GM18526 (cell line): Measurements from ENCODE around the gene MRPL45.

Source experiments
- POLR2A ChIP-seq: IDR thresholded peaks from 3 replicates; pipeline ENCODE4 v1.6.1; 2011; ENCODE audit not compliant: insufficient read length; ENCODE audit errors: extremely low read depth

The MRPL45 gene

DNA sequence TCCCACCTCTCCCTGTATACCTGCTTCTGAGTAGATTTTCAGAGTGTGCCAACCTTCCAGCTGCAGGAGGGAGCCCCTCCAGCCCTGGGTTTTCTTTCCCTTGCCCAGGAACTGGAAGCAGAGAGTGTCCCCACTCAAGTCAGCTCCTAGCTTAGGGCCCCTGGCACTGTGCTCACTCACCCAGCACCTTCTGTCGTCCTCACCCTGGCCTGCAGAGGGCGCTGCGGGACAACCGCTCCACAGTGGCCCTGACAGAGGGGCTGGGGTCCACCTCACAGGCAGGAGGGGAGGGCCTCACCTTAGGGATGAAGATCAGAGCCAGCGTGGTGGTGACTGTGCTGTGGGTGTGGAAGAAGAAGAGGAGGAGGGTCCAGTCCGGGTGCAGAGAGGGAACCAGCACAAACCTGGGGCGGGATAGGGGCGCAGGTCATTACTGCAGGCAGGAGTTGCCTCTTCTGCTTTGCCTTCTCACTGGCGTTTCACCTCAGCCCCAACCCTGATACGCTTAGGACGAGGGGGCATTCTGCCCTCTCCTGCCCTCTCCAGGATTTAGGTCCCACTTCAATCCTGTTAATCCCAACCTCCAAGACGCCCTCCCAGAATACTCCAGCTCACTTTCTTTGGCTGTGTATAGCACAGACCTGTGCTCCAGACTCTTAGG, 36.8 kb downstream of the MRPL45 start:
- no peak for TF ChIP-seq POLR2A

DNA sequence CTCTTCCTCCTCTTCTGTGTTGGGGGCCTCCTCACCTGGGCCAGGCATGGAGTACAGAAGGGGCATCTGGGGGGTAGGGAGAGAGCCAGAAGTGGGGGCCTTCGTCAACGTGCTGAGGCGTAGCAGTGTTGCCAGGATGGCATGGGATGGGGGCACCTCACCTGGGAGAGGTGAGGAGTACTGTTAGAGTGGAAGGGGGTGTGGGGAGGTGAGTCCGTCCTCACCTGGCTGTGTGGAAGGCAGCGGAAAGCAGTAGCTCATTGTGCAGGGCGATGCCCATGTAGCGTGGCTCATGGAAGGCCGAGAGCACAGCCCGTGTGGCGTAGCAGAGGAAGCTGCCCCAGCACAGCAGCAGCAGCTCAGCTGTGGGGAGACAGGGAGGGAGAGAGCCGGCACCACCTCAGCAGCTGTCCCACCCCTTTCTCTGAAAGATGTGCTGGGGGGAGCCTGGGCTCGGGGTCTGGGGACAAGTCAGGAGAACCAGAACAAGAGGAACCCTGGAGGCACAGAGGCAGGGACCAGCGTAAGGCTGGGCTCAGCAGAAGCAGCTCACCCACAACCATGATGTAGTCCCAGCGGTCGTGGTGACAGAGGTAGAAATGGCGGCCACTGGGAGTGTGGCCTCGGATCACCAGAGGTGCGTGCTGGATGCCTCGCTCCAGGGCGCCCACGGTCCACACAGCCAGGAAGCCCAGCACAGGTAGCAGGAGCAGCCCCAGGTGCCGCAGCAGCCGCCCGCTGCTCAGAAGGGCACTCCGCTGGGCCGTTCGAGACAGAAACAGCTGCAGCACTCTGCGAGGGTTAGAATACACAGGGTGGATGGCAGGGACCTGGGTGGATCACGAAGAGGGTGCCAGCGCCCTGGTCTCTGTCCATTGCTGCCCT, 37.8 kb downstream of the MRPL45 start:
- no peak for TF ChIP-seq POLR2A

DNA sequence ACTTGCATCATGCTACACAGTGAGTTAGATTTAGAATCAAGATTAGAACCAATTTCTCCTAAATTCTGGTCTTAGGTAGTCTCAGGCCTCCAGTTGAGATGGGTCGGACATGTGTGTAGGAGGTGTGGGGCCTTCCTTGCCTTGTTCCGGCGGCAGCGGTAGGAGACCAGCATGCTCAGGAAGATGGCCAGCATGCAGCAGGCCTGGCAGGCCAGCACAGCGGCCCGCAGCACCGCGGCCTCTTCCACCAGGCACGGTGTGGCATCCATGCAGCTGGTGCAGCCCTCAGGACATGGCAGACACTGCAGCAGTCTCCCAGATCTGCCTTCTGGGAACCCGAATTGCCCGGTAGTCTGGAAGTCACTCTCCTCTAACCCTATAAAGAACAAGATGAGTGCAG, 39.9 kb downstream of the MRPL45 start:
- no peak for TF ChIP-seq POLR2A

DNA sequence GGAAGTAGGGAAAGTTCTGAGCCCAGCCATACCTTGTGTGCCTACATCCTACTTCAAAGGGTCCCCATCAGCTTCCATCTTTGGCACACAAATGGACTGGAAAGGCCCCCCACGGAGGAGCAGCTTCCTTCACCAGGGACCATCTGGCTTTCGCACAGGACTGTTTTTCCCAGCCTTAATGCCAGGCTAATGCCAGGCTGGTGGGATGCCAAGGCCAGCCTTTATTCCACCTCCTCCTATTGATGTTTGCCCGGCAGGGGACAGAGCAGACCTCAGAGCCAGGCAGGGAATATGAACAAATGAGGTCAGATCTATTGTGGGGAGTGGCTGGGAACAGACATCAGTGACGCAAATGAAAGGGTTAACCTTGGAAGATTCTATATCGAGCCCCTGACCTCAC, 41.1 kb downstream of the MRPL45 start:
- no peak for TF ChIP-seq POLR2A

DNA sequence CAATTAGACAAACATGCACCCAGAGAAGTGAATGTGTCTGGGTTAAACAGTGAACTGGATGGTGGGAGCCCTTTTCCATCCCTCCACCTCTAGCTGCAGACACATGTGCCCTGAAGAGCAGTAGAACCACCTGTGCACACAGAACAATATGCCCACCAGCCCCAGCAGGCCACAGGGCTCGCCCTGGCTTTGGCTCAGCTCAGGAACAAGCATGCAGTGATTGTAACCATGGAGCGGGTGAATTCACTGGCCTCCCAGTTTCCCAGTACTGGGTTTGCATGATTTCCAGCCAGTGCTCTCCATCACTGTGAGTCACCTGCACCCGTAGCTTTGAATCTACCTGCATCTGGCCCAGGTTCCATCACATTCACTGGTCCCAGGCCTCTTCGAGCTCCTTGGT, 41.6 kb downstream of the MRPL45 start:
- TF ChIP-seq POLR2A = no peak

DNA sequence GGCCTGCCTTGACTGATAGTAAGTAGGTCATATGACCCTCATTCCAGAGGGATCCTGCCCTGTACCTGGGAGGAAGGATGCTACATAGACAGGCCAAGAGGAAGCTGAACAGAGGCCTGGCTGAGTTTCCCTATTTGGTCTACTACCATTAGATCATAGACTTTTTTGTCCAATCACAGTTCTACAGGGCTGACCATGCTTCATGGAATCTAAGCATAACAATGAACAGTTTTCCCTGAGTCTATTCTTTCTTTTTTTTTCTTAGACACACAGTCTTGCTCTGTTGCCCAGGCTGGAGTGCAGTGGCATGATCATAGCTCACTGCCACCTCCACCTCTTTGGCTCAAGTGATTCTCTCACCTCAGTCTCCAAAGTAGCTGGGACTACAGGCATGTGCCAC, 42.9 kb downstream of the MRPL45 start:
- no peak for TF ChIP-seq POLR2A

DNA sequence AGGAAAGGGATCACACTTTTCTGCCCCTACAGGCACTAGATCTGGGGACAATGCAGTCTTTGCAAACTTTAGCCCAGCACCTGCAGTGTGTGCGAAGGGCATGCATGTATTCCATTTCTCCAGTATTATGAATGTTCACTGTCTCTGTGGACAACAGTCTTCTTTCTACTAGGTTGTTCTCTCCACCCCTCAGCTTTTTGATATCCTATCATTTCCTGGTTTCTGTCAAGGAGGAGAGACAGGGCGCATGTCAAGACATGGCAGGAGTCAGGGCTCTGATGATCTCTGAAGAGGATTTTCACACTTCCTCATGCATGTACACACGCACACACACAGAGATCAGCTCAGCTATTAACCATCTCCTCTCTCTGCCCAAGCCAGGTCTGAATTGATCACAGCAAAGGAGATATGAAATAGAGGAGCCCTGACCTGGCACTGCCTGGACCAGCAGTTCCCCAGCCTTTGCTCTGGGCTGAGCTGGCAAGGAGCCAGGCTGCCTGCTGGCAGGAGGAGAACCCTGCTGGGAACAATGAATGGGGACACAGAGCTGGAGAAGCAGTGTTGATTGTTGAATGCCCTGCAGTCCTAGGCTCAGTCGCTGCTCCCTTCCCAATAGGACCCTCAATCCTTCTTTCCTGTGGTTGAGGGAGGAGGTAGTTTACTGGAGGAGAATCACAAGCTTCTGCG, 44.2 kb downstream of the MRPL45 start:
- TF ChIP-seq POLR2A = no peak

DNA sequence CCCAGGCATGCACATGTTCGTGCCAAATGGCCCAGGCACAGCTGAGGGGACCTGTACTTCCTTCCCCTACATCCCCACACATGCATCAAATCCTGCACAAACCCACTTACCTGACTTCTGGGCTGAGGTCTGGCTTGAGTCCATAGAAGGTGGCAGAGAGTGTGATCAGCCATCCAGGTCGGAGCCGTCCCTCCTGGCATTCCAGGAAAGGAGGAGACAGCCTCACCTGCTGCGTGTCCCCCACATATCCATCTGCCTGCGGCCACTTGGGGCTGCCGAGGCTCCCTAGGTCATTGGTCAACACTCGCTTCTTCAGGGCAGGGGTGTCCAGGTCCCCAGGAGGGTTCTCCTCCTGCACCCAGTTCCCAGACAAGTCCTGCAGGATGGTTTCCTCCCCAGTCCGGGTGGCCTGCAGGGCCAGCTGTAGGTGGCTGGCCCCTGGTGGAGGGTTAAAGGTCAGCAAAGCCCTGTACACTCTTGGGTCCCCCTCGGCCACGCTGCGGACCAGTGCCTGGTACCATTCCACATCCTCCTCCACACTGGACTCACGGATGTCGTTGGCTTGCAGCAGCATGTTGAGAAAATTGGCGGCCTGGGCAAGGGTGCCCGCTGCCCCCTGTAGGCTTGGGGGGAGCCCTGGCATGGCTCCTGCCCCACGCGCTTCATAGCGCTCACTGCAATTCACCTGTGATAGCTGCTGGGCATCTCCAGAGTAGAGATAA, 46.1 kb downstream of the MRPL45 start:
- TF ChIP-seq POLR2A = no peak

DNA sequence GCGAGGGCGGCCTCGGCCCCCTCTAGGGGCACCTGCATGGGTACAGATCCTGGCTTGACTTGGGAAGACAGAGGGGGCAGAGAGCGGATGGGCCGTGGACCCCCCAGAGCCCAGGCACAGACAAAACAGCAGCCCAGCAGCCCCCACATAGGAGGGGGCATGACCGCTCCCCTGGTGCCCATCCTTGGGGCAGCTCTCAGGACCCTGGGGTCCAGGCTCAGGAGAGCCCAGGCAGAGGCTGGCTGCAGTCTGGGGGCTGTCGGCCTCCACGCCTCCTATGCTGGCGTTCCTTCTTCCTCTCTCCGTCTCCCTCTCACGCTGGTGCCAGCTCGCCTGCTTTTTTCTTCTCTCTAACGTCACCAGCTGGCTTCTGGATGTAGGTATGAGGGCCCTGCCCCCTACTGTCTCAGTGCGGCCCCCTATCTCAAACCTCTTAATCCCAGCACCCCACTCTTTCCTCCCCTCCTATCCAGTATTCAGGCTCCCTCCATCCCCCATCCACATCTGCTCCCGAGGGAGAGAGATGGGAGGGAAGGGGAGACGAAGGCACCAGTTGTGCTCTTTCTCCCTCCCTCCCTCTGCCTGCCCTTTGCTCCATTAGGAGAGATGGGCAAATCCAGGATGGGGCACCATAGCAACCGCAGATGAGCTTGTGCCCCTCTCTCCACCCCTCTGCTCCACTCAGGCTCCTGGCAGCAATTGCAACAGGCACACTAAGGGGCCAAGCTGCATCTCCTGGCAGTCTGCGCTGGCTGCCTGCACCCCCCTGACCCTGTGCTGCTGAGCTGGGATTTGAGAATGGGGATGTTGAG, 46.8 kb downstream of the MRPL45 start, which contains the start of gene GPR179:
Gene GPR179 (minus strand): TSS at position 349 of the 812 bp plus-strand sequence. CDS start 167 bp downstream, at position 182.
- TF ChIP-seq POLR2A = no peak

DNA sequence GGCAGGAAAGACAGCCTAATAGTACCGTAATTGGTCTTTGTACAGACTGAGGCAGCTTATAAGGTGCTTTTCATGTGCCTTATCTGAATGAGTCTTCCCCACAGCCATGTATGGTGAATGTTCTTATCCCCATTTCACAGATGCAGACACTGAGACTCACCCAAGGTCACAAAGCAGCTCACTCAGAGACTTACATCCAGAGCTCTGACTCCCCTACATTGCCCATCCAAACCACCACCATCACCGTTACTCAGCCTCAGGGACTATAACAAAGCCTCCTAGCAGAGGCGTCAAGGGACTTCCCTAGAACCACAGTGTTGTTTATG, 47.4 kb downstream of the MRPL45 start:
- TF ChIP-seq POLR2A = no peak

DNA sequence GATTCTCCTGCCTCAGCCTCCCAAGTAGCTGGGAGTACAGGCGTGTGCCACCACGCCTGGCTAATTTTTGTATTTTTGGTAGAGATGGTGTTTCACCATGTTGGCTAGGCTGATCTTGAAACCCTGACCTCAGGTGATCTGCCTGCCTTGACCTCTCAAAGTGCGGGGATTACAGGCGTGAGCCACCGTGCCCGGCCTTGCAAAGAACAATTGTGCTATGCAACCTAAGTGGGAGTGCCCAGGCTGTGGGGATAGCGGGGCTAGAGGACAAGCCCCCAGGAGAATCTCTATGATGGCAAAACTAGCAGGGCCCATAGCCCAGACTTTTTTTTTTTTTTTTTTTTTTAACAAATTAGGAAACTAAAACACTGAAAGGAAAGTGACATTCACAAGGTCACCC, 48.8 kb downstream of the MRPL45 start:
- TF ChIP-seq POLR2A = no peak

DNA sequence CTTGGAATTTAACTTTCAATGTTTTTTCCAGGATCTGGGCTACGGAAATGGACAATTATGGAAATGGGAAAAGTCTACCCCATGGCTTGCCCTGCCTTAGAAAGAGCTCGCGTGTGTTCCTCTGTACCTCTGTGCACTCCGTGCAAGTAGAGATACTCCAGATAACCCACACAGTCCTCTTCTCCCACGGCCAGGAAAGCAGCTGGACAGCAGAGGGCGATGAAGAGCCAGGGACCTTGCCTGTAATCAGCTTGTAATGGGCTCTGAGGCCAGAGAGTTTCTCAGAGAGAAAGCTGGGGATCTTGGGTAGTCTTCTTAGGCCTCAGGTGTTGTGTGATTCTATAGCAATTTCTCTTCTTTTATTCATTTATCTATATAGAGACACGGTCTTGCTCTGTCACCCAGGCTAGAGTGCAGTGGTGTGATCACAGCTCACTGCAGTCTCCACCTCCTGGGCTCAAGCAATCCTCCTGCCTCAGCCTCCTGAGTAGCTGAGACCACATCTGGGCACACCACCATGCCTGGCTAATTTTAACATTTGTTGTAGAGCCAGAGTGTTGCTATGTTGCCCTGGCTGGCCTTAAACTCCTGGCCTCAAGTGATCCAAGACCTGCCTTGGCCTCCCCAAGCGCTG, 52.2 kb downstream of the MRPL45 start:
- TF ChIP-seq POLR2A = no peak

DNA sequence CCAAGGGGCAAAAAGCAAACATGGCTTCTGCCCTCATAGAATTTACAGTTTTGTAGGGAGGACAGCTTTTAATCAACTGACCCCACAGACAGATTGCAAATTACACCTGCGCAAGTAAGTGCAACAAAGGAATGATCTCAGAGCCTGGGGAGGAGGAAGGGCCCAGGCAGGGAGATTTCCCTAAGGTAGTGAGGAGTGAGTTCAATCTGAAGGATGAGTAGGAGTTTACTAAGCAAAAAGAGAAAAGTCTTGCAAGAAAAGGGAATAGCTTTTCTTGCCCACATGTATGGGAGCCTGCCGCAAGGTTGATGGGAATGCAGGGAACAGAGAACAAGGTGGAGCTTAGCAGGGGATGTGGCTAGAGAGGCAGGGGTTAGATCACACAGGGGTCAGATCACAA, 53.1 kb downstream of the MRPL45 start:
- TF ChIP-seq POLR2A = no peak
